CD4-positive, alpha-beta T cell treated with Interleukin-15 for 1 hour (primary cell): ENCODE data around the gene LMX1B.
"Not testable (repeated sequence)": the region's sequence is repeated elsewhere in the genome, so short reads cannot be mapped to it uniquely, and the experiment has no call there.

Experiments
- DNase-seq: peaks from one replicate; pipeline ENCODE4 v3.0.0-alpha.2; 2020

The LMX1B gene

GRCh38 chr9:126699401-126699881 is 85.7 kb downstream of the LMX1B start:
- no peak for DNase-seq

- no peak for DNase-seq
Measured at GRCh38 chr9:126700296-126700695, 86.6 kb downstream of the LMX1B start.

GRCh38 chr9:126700903-126701812 is 87.4 kb downstream of the LMX1B start:
- DNase-seq = no peak

GRCh38 chr9:126701813-126702140 is 88.0 kb downstream of the LMX1B start:
- DNase-seq = no peak

- no peak for DNase-seq
Measured at GRCh38 chr9:126702151-126703001, 88.6 kb downstream of the LMX1B start.

GRCh38 chr9:126703002-126703865 is 89.5 kb downstream of the LMX1B start:
- no peak for DNase-seq

GRCh38 chr9:126703866-126704156 is 90.1 kb downstream of the LMX1B start:
- DNase-seq = no peak

- no peak for DNase-seq
Measured at GRCh38 chr9:126704157-126704891, 90.6 kb downstream of the LMX1B start.

- peak; percentile 83 for DNase-seq
Measured at GRCh38 chr9:126704892-126705766, 91.4 kb downstream of the LMX1B start.

GRCh38 chr9:126705767-126706697 is 92.3 kb downstream of the LMX1B start:
- peak; percentile 67 for DNase-seq

GRCh38 chr9:126706698-126707053 is 92.9 kb downstream of the LMX1B start:
- no peak for DNase-seq

GRCh38 chr9:126707083-126707482 is 93.4 kb downstream of the LMX1B start:
- DNase-seq = no peak

GRCh38 chr9:126707712-126708111 is 94.0 kb downstream of the LMX1B start:
- DNase-seq = not testable (repeated sequence)

- no peak for DNase-seq
Measured at GRCh38 chr9:126708178-126708577, 94.5 kb downstream of the LMX1B start.

- DNase-seq = no peak
Measured at GRCh38 chr9:126709241-126709640, 95.5 kb downstream of the LMX1B start.

- no peak for DNase-seq
Measured at GRCh38 chr9:126715382-126715781, 101.7 kb downstream of the LMX1B start.

- not testable (repeated sequence) for DNase-seq
Measured at GRCh38 chr9:126717441-126717840, 103.7 kb downstream of the LMX1B start.

GRCh38 chr9:126719618-126720031 is 105.9 kb downstream of the LMX1B start:
- DNase-seq = peak; percentile 96

GRCh38 chr9:126720036-126720435 is 106.3 kb downstream of the LMX1B start:
- DNase-seq = no peak
